NOMO-1 (cell line): Measurements from ENCODE around the gene SKOR1.

Experiments
- DNase-seq, 2 experiments: peaks; one replicate each; lab custom pipeline; 2025; ENCODE audit not compliant: unreplicated experiment in 2 of 2; lab: John Stamatoyannopoulos, UW

Gene SKOR1

DNA sequence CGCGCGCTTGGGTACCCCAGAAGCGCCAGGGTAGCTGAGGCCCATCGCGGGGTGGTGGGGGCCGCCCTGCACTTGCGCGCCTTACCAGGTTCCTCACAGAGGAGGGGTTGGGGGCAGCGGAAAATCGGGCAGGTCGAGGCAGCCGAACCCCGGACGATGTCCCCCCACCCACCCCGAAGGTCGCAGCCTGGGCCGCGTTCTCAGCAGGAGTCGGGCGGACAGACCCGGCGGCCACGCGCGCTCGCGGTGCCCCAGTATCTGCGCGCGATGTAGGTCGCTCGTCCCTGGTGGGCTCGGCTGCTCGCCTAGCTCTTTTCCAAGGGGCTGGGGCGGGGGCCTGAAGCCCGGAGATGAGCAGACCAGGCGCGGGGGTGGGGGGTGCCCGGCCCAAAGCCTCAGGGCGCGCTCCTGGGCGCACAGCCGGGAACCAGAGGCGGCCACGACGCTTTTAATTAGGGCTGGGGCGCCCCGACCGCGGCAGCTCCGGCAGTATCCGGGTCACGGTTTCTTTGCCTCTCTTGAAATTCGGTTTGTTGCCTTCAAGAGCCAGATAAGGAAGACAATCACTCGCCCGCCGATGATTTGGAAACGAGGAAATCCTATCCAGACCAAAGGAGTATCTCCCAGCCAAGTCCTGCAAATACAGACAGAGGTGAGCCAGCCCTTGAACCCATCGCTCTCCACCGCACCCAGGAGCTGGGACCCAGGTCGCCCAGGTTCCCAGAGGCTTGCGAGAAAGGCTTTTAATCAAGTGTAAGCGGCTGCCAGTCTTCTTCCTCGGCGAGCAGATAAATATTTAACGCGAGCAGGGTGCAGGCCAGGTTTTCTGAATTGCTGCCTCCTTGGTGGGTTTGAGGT lies 4.6 kb downstream of the SKOR1 start:
- DNase-seq = no peak

DNA sequence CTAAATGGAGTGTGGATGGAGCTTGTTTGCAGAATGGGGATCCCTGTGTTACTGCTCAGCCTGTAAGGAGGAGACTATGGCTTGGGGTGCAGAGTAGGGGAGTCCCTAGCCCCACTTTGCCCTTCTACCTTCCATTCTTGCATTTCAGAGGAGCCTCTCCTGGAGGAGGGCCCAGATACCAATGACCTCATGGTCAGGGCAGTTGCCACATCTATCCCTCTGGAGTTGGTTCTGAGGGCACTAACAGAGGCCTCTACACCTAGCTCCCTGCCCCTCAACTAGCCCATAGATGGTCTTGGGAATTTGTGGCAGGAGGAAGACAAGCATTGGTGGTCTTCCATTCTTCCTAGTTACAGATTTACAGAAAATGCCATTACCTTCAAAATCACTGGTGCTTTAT lies 6.1 kb downstream of the SKOR1 start:
- no peak for DNase-seq

DNA sequence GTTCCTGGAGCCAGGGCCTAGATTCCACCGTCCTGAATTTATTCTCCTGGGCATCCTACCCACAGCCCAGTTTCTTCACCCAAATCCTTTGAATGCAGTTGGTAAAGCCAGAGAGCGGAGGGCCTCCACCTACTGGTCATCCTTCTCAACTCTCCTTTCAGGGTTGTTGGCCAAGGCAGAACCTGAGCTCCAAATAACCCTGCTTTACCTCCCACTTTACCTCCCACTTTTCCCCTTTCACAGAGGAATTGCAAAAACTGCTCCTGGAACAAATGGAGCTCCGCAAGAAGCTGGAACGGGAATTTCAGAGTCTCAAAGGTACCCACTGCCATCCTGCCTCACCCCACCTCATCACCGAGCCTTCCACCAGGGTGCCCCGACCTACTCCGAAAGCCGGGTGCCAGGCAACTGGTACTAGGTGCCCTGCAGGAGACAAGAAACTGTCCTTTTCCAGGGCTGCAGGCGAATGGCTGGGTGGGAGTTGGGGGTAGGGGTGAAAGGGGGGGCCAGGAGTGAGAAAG lies 6.8 kb downstream of the SKOR1 start:
- peak; percentile 14 to 32 for DNase-seq

DNA sequence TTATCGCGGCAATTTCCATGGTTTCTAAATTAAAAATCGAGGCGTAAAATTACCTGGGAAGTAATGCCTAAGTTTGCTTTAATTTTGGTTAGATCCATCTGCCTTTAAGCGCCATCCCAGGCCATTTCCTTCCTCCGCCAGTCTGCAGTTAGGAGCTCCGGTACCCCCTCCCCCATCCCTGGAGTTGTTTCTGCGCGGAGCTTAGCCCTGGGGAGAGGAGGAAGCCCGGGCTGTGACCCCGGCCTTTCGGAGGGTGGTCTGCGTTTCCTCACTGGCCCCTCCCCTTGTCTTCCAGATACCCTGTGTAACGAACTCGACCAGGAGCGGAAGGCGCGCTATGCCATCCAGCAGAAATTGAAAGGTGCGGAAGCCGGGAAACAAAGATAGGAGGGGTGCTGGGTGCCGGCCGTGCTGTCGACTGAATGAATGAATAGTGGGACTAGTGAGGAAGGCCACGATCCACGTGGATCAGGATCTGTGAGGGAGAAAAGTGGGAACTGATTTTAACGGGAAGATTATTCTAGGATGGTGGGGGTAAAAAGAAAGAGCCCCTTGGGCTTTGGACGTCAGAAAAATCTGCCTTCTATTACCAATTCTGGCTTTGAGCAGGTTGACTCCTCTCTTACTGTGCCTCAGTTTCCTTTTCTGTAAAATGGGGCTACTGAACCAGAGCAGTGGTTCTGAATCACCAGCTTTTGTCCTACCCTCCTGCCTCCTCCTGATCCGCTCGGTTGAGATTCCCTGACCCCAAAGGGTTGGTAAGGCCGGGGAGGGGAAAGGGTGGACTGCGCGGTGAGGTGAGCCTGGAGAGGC lies 7.8 kb downstream of the SKOR1 start:
- no peak for DNase-seq

DNA sequence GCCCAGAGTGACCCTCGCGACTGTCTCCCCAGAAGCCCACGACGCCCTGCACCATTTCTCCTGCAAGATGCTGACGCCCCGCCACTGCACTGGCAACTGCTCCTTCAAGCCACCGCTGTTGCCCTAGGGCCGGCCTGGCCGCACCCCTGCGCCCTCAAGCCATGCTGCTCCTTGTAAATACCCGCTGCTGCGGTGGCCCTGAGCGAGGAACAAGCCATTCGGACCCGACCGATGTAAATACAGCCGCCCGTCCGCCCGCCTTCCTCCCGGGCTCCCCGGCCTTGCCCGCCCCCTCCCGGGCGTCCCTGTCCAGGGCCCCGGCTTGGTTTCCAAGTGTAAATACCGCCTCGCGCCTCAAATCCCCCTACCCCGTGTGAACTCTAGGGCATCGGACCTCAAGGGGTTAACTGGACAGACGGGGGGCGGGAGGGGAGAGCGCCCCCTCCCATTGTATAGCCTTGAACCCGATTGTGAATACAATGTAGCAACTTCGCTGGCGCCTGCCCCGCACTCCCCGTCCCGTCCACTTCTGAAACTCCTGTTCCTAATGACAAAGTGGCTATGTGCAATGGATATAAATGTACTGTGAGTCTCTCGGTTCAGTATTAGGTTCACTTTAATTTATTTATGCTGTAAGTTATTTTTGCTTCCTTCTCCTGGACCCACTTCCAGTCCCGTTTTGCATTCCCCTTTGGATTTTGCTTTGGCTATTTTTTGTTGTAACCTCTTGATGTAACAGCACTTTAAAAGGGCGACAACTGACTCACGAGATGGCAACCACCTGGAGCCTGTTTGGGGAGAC lies 8.6 kb downstream of the SKOR1 start:
- DNase-seq = peak; percentile 61 to 69

DNA sequence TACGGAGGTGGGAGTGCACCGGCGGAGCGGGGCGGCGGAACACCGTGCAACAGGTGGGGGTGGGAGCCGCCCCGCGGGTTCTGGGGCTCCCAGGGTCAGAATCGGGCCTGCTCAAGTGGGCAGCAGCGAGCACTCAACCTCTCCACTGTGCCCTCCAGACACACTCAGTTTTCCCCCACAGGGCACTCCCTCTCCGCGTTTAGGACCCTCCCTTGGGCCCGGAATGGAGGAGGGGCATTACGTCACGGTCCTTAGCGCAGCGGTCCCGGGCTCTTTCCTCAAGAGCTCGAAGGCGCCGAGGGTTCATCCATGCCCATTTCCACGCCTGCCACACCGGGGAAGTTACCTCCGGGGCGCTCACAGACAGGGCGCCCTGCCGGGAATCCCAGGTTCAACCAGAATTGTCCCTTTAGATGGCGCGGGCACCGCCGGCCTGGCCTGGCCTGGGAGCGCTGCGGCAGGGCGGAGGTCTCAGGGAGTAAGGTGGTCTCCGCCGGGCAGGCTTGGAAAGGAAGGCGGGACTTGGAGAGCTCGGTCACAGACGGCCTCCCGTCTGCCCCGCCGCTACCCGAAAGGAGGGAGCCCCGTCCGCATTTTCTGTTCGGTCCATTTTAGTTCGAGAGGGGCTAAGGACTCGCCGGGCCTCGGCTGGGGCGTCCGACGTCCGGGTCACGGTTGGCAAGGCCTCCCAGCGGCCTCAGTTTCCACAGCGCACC lies 9.4 kb downstream of the SKOR1 start:
- no peak for DNase-seq

DNA sequence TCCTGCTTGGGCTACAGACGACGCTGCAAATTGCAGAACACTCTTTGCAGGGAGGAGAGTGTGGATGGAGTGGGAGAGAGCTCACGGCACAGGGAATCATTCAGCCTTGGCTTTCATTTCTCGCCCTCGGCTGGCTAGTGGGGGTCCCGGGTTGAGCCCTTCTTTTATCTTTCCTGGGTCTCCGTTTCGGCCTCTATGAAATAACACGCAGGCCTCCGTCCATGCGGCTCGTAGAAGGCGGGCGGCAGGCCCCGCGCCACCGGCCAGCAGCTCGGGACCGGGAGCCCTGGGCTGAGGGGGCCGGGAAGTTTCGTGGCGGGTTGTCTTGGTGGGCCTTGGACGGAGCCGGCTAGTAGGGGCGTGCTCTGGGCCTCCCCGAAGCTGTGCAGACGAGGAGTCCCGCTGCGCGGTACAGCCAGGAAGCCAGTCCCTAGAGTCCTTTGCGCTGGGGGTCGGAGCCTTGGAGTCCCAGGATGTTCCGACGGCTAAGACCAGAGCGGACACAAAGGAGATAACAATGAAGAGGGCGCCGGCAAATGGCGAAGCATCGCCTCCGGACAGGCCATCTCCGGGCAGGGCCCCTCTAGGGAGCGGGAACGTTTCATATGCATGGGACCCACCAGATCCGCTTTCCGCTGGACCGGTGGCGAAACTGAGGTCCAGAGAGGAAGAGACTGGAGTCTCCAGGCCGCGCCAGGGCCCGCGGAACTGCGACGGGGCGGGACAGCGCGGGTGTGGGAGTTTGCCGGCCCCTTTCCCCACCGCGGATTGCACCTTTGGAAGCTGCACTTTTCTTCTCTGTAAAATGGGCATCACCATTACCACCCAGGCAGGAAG lies 10.2 kb downstream of the SKOR1 start:
- no peak for DNase-seq

DNA sequence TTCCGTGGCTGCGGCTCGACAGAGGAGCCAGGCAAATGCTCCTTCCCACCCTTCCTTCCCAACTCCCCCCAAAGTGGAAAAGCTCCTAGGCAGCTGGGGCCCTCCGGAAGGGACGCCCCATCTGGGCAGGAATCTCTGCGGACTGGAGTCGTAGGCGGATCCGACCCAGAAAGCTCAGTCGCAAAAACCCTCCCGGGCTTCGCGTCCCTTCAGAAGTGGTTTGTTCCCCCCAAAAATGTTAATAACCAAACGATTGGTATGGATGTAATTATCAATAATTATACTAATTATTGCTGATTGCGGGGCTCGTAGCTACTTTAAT lies 10.8 kb downstream of the SKOR1 start:
- DNase-seq = no peak

DNA sequence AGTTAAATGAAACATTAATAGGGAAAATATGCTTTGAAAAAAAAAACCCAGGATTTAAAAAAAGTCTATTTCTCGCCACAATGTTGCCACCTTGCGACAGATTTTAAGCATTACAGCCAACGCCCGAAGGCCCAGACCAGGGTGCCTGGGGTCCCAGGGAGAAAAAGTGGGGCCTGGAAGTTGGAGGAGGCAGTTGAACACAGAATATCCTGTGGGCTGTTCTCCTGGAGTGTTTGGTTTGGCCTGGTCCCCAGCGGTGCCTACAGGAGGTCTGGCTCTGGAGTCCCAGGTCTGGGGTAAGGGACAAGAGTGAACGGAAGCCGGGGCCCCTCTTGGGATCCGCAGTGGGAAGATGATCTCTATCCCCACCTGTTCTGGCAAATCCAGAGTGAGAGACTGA lies 11.2 kb downstream of the SKOR1 start:
- DNase-seq = peak; percentile 37 to 43

DNA sequence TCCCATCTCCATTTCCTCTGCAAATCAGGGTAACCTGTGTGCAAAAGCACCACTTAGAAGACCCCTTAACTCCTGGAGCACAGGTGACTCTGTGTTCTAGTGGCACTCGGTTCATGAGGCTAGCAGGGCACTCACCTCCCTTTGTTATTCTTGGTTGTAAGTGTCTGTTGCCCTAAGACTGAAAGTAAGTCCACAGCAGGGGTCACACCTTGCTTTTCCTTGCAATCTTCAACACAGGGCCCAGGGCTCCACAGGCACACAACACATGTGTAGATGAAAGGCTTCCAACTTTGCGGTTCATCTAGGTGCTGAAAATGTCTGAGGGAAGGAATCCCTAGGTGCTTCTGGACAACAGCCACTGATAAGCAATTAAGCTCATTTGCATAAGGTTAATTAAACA lies 11.6 kb downstream of the SKOR1 start:
- DNase-seq = no peak

DNA sequence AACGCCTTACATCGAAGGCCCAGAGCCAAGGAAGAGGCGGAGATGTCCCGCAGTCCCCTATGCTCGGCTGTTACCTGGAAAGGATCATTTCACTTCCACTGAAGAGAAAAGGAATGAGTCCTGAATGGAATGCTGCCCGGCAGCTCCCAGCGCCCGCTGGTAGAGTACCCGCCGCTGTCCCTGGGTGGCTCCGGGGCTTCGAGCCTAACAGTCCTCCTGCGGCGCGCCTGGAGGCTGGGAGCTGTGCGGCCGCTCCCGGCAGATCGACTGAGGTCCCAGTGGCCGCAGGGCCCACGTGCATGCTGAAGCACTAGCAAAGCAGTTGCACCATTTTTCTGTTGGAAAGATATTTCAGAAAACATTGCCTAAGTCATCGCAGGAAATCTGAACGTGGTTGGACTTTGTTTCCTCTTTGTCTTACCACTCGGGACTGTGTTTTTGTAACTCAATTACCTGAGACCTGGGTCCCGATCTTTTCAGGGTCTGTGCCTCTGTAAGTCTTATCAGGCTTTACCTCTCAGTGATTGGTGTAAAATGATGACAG lies 13.6 kb downstream of the SKOR1 start:
- DNase-seq = peak in 1 of 2 experiments; percentile 52

DNA sequence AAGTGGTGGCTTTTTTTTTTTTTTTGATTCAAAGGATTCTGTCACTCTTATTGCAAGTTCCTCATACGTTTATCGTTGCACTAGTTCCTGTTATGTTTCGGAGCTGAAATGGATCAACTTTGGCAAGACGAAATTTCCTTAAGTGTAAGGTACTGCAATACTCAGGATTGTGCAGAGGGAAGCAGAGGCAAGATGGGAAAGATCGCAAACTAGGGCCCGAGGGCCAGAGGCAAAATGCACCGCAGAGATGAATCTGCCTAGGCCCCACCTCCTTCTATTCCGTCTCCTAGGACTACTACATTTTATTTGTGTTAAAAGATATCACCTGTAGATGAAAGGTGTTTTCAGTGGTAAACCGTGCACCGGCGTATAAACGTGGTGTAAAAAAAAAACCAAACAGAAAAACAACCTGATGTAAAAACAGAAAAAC lies 14.2 kb downstream of the SKOR1 start:
- peak; percentile 44 to 78 for DNase-seq

DNA sequence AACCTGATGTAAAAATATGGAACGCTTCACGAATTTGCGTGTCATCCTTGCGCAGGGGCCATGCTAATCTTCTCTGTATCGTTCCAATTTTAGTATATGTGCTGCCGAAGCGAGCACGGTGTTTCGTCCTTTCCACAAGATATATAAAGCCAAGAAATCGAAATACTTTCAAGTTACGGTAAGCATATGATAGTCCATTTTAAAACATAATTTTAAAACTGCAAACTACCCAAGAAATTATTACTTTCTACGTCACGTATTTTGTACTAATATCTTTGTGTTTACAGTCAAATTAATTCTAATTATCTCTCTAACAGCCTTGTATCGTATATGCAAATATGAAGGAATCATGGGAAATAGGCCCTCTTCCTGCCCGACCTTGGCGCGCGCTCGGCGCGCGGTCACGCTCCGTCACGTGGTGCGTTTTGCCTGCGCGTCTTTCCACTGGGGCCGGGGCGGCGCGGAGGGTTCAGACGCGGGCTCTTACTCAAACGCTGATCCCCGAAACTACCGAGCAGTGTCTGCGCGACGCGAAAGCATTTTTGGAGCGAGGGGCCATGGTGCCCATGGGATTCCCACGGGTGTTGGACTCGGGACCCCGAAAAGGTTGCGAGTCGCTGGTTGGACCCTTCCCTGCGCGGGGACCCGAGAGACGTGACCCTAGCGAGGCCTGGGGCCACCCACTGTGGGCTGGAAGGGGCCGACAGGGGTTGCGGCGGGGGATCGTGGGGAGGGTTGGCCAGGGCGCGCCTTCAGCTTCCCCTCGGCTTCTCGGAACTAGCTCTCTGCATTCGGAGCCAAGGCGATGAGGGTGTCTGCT lies 14.8 kb downstream of the SKOR1 start, which contains the start of gene RNU6-1:
RNU6-1 (minus strand) TSS at position 117 of the 820 bp plus-strand sequence.
- peak; percentile 94 to 98 for DNase-seq

DNA sequence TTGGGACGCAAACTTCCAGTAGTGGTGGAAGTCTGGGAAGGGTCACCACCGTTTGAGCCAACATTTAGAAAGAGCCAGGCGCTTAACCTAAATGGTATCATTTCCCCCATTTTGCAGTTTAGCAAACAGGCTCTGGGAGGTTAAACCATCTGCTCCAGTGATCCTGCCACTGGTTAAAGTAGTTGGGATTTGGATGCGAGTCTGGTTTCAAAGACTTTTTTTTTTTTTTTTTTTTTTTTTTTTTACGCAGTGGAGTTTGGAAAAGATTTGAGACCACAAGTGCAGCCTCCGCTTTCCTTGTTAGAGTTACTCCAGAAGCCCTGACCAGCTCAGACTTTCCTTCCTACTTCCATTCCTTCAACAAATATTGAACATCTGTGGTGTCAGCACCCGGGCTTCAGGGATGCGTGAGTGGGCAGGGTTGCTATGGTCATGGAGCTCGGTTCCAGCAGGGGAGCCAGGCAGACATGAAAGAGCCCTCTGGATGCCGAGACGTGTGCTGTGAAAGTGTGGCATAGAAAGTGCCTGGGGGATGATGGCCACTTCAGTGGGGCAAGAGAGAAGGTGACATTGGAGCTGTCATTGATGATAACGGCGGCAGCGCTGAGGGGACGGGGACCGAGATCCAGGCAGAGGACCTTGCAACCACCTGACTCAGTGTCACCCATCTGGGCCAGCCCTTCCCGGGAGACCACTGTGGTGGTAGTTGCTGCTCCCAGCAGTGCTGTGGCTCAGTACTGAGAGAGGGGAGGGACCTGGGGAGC lies 15.6 kb downstream of the SKOR1 start:
- peak in 1 of 2 experiments; percentile 33 for DNase-seq

DNA sequence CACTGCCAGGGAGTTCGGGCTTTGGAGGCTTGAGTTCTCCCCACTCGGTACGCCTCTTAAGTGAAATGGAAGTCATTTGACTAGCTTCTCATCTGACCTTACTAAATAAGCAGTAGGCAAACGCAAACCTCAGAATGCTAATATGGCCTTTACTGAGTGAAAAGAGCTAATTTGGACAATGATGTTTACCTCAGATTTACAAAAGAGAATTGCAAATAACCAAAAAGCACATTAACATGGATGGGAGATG lies 16.1 kb downstream of the SKOR1 start:
- DNase-seq = no peak

DNA sequence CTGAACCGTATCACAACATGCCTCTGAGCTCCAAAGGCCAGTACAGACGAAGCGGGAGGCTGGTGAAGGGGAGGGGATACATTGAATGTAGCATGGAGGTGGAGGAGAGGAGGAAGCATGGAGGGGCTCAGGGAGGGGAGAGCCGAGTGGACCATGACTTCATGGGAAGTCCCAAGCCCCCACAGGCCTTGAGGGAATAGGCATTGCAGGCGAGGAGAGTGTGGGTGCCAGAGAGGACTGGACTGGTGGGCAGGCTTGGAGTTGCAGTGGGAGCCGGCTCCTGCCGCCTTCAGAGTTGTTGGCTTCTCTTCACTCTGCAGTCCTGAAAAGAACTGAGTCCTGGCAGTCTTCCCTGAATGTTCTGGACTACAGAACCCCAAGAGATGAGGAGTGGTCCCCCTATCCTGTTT lies 17.8 kb downstream of the SKOR1 start:
- no peak for DNase-seq

DNA sequence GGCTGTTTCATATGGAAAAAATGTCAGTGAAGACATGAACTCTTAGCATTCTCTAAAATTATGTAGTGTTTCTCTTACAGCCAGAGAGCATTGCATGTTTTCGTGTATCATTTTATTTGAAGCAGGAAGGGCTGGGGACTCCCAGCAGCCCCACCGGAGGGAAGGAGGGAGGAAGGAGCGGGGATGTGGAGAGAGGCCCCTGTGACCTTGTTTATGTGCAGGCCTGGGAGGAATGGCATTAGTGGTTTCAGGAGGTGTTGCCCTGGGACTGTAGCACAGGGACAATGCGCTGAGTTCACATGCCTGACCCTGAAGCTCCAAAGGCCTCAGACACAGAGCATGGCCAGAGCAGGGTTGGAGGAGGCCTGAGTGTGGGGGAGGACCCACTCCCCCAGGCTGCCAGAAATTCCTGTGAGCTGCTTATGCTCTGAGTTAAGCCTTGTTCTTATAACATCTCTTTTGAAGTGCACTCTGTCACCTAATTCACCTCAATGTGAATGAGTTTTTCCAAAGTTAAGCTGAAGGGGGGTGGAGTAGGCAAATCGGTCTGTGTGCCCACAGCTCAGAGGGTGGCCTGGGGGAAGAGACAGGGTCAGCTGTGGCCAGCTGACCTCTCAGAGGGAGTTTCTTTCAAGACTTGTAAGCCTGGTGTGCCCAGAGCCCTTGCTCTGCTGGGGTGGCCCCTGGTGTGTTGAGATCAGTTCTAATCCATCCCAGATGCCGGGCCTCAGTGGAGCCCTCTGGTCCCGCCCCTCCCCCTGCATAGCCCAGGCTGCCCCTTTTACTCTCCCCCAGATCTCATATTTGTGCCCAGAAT lies 18.5 kb downstream of the SKOR1 start:
- no peak for DNase-seq
